OCI-LY3 (cell line): Measurements from ENCODE around the gene ZNF296.
A peak's percentile ranks its signal among the peaks of the same experiment; 100 is the strongest.

ENCODE experiments used
- H2AFZ ChIP-seq: fragments of 200-600, 300-600 bp; shearing (Covaris generic); 2 replicates; pipeline ENCODE4 v1.6.0; 2014; ENCODE audit warnings: antibody characterized with exemption, low read depth, low read length
- H3K27ac ChIP-seq: fragments of 200-600, 300-600 bp; sonication (generic); 2 replicates; pipeline ENCODE4 v1.5.1; 2014; ENCODE audit warnings: mild to moderate bottlenecking, low read length, moderate library complexity, mixed read lengths
- H3K27me3 ChIP-seq: fragments of 200-600, 300-600 bp; sonication (generic); 2 replicates; pipeline ENCODE4 v1.6.1; 2014; ENCODE audit warnings: low read depth, low read length, mixed read lengths
- H3K36me3 ChIP-seq: fragments of 200-600, 300-600 bp; sonication (generic); replicated peaks from 2 replicates; pipeline ENCODE3; 2014; ENCODE audit warnings: low read depth, low read length, mixed read lengths
- H3K4me1 ChIP-seq: fragments of 300-600, 200-600 bp; sonication (generic); 2 replicates; pipeline ENCODE4 v1.6.1; 2014; ENCODE audit warnings: low read length, mixed read lengths
- H3K4me2 ChIP-seq: fragments of 200-600, 300-600 bp; sonication (generic); 2 replicates; pipeline ENCODE4 v1.6.1; 2014; ENCODE audit warnings: low read length, mixed read lengths
- H3K4me3 ChIP-seq: fragments of 300-600, 200-600 bp; sonication (generic); 2 replicates; pipeline ENCODE4 v1.5.1; 2014; ENCODE audit warnings: antibody characterized with exemption, mild to moderate bottlenecking, low read length, moderate library complexity
- H3K79me2 ChIP-seq: fragments of 300-600, 200-600 bp; shearing (Covaris generic); 2 replicates; pipeline ENCODE4 v1.6.1; 2014; ENCODE audit warnings: mild to moderate bottlenecking, low read length, mixed read lengths
- H3K9ac ChIP-seq: fragments of 300-600, 200-600 bp; shearing (Covaris generic); 2 replicates; pipeline ENCODE4 v1.6.0; 2014; ENCODE audit warnings: mild to moderate bottlenecking, low read length, moderate library complexity
- H3K9me3 ChIP-seq: fragments of 200-600, 300-600 bp; shearing (Covaris generic); 2 replicates; pipeline ENCODE4 v1.6.1; 2014; ENCODE audit warnings: low read length, mixed read lengths; ENCODE audit not compliant: insufficient read depth
- H4K20me1 ChIP-seq: fragments of 200-600, 300-600 bp; sonication (generic); 2 replicates; pipeline ENCODE4 v1.6.1; 2016; ENCODE audit warnings: low read length, mixed read lengths; ENCODE audit not compliant: insufficient read depth
- EZH2phosphoT487 ChIP-seq: fragments of 200-600 bp; shearing (Covaris generic); IDR thresholded peaks from 2 replicates; pipeline ENCODE4 v1.6.1; 2018; ENCODE audit warnings: antibody characterized with exemption, mixed run types, low read depth
- TF ChIP-seq, protein P1 (sequence below): fragments of 200-600, 300-600 bp; sonication (generic); IDR thresholded peaks from 2 replicates; pipeline ENCODE4 v1.5.1; 2014; ENCODE audit warnings: antibody characterized with exemption, low read length, low read depth

ZNF296 gene

DNA sequence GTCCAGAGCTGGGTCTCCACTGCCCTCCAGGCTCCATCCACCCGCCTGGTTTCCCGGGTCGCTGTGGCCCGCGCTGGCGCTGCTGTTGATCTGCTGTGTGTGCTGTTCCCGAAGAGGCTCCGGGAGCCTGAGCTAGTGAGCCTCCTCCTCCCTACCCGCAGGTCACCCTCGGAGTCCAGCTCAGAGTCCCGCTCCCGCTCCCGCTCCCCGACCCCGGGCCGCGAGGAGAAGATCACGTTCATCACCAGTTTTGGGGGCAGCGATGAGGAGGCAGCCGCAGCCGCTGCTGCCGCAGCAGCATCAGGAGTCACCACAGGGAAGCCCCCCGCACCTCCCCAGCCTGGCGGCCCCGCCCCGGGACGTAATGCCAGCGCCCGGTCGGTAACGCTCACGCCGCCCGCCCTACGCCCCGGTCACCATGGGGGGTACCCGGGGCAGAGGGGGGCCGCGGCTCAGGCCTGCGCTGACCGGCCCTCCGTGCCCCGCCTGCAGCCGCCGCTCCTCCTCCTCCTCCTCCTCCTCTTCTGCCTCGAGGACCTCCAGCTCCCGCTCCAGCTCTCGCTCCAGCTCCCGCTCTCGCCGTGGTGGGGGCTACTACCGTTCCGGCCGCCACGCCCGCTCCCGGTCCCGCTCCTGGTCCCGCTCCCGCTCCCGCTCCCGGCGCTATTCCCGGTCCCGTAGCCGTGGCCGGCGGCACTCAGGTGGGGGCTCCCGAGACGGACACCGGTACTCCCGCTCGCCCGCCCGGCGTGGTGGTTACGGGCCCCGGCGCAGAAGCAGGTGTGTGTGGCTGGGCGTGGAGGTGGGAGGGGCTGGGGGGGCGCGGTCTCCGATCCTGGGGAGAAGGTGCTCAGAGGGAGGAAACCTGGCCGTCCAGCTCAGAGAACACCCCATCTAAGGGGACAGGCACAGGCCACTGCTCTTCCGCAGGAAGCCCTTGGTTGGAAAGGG lies 12.2 kb downstream of the ZNF296 start:
- H3K36me3 ChIP-seq: peaks cover 64% of the 10 kb centered on the region

DNA sequence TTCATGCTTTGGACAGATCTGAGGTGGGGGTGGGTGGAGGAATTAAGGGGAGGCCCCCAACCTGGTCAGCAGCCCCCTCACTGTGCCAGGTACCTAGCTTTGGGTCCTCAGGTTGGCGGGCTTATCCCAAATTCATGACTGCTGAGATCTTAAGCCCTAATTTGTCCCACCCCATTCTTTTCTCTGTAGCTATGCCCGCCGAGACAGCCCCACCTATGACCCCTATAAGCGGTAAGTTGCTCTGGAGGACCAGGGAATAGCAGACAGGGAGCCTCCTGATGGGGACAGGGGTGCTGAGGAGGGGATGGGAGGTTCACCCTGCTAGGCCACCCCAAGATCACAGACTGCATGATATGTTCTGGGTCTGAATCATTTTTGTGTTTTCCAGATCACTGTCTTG lies 14.3 kb downstream of the ZNF296 start:
- H3K36me3 ChIP-seq: peaks cover 69% of the 10 kb centered on the region

More for the DNA sequence above, 12.2 kb downstream of the ZNF296 start:
- no peak overlapping the region for H3K4me3 ChIP-seq
- H3K9ac ChIP-seq: no peak overlapping the region
- no peaks in the 10 kb centered on the region for H3K27me3 ChIP-seq
- no peak overlapping the region for H2AFZ ChIP-seq
- no peaks in the 10 kb centered on the region for H4K20me1 ChIP-seq
- no peaks in the 10 kb centered on the region for H3K4me1 ChIP-seq
- no peaks in the 10 kb centered on the region for H3K9me3 ChIP-seq
- H3K27ac ChIP-seq: no peak overlapping the region
- TF ChIP-seq EZH2phosphoT487: no peak
- TF ChIP-seq, protein P1, sequence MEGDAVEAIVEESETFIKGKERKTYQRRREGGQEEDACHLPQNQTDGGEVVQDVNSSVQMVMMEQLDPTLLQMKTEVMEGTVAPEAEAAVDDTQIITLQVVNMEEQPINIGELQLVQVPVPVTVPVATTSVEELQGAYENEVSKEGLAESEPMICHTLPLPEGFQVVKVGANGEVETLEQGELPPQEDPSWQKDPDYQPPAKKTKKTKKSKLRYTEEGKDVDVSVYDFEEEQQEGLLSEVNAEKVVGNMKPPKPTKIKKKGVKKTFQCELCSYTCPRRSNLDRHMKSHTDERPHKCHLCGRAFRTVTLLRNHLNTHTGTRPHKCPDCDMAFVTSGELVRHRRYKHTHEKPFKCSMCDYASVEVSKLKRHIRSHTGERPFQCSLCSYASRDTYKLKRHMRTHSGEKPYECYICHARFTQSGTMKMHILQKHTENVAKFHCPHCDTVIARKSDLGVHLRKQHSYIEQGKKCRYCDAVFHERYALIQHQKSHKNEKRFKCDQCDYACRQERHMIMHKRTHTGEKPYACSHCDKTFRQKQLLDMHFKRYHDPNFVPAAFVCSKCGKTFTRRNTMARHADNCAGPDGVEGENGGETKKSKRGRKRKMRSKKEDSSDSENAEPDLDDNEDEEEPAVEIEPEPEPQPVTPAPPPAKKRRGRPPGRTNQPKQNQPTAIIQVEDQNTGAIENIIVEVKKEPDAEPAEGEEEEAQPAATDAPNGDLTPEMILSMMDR: no peak
- H3K79me2 ChIP-seq: no peaks in the 10 kb centered on the region
- H3K4me2 ChIP-seq: no peak overlapping the region

DNA sequence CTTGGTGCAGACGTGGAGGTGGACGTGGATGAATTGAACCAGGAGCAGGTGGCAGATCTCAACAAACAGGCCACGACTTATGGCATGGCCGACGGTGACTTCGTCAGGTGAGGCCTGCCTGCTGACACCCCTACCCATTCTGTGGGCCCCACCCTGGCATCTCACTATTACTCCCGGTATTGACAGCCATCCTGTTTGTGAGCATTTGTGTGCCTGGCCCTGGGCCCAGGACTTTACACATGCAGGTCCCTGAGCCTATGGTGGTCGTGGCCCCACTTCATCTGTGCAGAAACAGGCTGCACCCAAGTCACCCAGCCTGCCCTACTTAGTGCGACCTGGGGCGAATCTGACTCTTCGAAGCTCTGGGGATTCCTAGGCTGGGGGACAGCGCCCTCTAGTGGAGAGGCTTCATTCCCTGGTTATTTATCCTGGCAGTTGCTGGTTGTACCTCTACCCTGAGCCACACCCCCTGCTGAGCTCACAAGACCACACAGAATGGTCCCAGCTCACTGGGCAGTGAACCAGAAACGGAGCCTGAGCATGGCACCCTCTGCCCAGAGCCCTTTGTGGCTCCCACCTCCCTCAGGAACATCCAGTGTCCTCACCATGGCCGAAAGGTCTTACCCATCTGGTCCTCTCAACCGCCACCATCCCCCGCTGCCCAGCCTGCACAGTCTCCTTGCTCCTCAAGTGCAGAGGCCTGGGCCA lies 16.9 kb downstream of the ZNF296 start:
- no peak overlapping the region for H3K4me2 ChIP-seq
- peaks cover 3% of the 10 kb centered on the region; the same call in 1 of the 2 replicates for H4K20me1 ChIP-seq
- no peak overlapping the region for H3K27ac ChIP-seq

More for the DNA sequence above, 14.3 kb downstream of the ZNF296 start:
- Histone ChIP-seq H3K4me3 (no peak overlapping the region), H3K9me3 (no peaks in the 10 kb centered on the region), H3K27me3 (no peaks in the 10 kb centered on the region), H3K9ac (no peak overlapping the region), H3K27ac (no peak overlapping the region), H3K79me2 (no peaks in the 10 kb centered on the region), H3K4me1 (peaks cover 3% of the 10 kb centered on the region), H2AFZ (no peak overlapping the region), H4K20me1 (no peaks in the 10 kb centered on the region), H3K4me2 (no peak overlapping the region)
- no peak for TF ChIP-seq EZH2phosphoT487
- TF ChIP-seq, protein P1: no peak

More for the DNA sequence above, 16.9 kb downstream of the ZNF296 start:
- Histone ChIP-seq H3K9me3 (no peaks in the 10 kb centered on the region), H3K4me1 (peaks cover 15% of the 10 kb centered on the region), H2AFZ (no peak overlapping the region), H3K36me3 (peaks cover 73% of the 10 kb centered on the region), H3K79me2 (no peaks in the 10 kb centered on the region), H3K27me3 (no peaks in the 10 kb centered on the region), H3K4me3 (no peak overlapping the region), H3K9ac (no peak overlapping the region)
- TF ChIP-seq, protein P1: peak; percentile 96
- no peak for TF ChIP-seq EZH2phosphoT487
